ENCODE results near the gene GAL.
"Not testable (repeated sequence)": the region's sequence is repeated elsewhere in the genome, so short reads cannot be mapped to it uniquely, and the experiment has no call there.

GRCh38 chr11:68635172-68635571 lies 49.2 kb upstream of the GAL start:
- TF ChIP-seq YY1 (IDR thresholded peaks at IDR 0.05; ENCODE audit: insufficient read depth, insufficient read length); SUZ12 (IDR thresholded peaks at IDR 0.05; ENCODE audit: extremely low read depth, insufficient read depth, insufficient read length); ZNF274 (IDR thresholded peaks at IDR 0.05; ENCODE audit: low read depth, low read length): not testable (repeated sequence)
